HEK293T (cell line): ENCODE measurements around the gene KCND3.

Experiments
- CTCF ChIA-PET: fragments of 350-600 bp; formaldehyde crosslinking; extraction: SDS; loops from one replicate; lab custom pipeline; 2021; ENCODE audit warnings: antibody characterized with exemption, inconsistent platforms; lab: Yijun Ruan, JAX
- POLR2A ChIA-PET: fragments of 350-600 bp; formaldehyde crosslinking; extraction: SDS; loops from one replicate; lab custom pipeline; 2020; ENCODE audit warnings: antibody characterized with exemption, inconsistent platforms; lab: Yijun Ruan, JAX
- DNase-seq: peaks from one replicate; pipeline ENCODE4 v3.0.0; 2012; ENCODE audit warnings: mixed read lengths; ENCODE audit errors: extremely low spot score
- ARNT ChIP-seq: fragments of 450-650 bp; IDR thresholded peaks from 2 replicates; pipeline ENCODE4 v1.6.1; 2017; ENCODE audit warnings: mild to moderate bottlenecking
- BHLHE40 ChIP-seq: fragments of 450-650 bp; IDR thresholded peaks from 2 replicates; pipeline ENCODE4 v1.6.1; 2016; ENCODE audit warnings: mild to moderate bottlenecking, moderate library complexity, borderline replicate concordance
- CTBP1 ChIP-seq: fragments of 450-650 bp; IDR thresholded peaks from 2 replicates; pipeline ENCODE4 v1.6.1; 2016; ENCODE audit warnings: borderline replicate concordance
- ELF4 ChIP-seq: fragments of 450-650 bp; IDR thresholded peaks from 2 replicates; pipeline ENCODE4 v1.6.1; 2017; ENCODE audit warnings: antibody characterized with exemption
- FOXA1 ChIP-seq: fragments of 450-650 bp; IDR thresholded peaks from 2 replicates; pipeline ENCODE4 v1.6.1; 2016; ENCODE audit warnings: mild to moderate bottlenecking
- FOXK2 ChIP-seq: fragments of 450-650 bp; IDR thresholded peaks from 2 replicates; pipeline ENCODE4 v1.6.1; 2016; ENCODE audit warnings: mild to moderate bottlenecking
- FOXM1 ChIP-seq: fragments of 450-650 bp; IDR thresholded peaks from 2 replicates; pipeline ENCODE4 v1.6.1; 2017; ENCODE audit warnings: mild to moderate bottlenecking, borderline replicate concordance
- HDGF ChIP-seq: fragments of 450-650 bp; IDR thresholded peaks from 2 replicates; pipeline ENCODE4 v1.6.1; 2017; ENCODE audit warnings: antibody characterized with exemption, borderline replicate concordance
- L3MBTL2 ChIP-seq: fragments of 450-650 bp; conservative IDR thresholded peaks from 2 replicates; pipeline ENCODE4 v1.6.1; 2016; ENCODE audit warnings: mild to moderate bottlenecking
- LEF1 ChIP-seq: fragments of 450-650 bp; IDR thresholded peaks from 2 replicates; pipeline ENCODE4 v1.6.1; 2017; ENCODE audit warnings: mild to moderate bottlenecking, borderline replicate concordance
- NFRKB ChIP-seq: fragments of 450-650 bp; IDR thresholded peaks from 2 replicates; pipeline ENCODE4 v1.6.1; 2016; ENCODE audit warnings: mild to moderate bottlenecking, moderate library complexity
- SP1 ChIP-seq: fragments of 450-650 bp; IDR thresholded peaks from 2 replicates; pipeline ENCODE4 v1.6.1; 2017
- SUZ12 ChIP-seq: fragments of 450-650 bp; IDR thresholded peaks from 2 replicates; pipeline ENCODE4 v1.6.1; 2016; ENCODE audit warnings: mild to moderate bottlenecking
- TARDBP ChIP-seq: fragments of 450-650 bp; IDR thresholded peaks from 2 replicates; pipeline ENCODE4 v1.6.1; 2016
- ZNF384 ChIP-seq: fragments of 450-650 bp; IDR thresholded peaks from 2 replicates; pipeline ENCODE4 v1.6.1; 2016
- TF ChIP-seq, protein P1 (sequence below): fragments of 450-650 bp; IDR thresholded peaks from 2 replicates; pipeline ENCODE4 v1.6.1; 2016

Gene KCND3

DNA sequence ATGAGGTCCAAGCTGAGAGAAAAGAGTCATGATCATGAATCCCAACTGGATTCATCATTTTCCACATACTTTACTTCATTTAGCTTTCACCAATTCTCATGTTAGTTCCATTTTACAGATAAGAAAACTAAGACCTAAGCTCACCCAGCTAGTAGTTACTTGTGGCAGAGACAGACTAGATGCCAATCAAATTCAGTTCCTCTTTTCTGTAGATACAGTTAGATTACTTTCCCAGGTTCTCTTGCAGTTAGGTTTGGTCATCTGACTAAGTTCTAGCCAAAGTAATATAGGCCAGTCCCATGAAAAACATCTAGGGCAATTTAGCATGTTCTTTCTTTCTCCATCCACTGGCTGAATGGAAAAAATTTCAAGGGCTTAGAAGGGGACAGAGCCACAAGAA is 8.9 kb upstream of the KCND3 start:
- CTCF ChIA-PET, result no interaction called here
- no peak for DNase-seq
- TF ChIP-seq, protein P1, sequence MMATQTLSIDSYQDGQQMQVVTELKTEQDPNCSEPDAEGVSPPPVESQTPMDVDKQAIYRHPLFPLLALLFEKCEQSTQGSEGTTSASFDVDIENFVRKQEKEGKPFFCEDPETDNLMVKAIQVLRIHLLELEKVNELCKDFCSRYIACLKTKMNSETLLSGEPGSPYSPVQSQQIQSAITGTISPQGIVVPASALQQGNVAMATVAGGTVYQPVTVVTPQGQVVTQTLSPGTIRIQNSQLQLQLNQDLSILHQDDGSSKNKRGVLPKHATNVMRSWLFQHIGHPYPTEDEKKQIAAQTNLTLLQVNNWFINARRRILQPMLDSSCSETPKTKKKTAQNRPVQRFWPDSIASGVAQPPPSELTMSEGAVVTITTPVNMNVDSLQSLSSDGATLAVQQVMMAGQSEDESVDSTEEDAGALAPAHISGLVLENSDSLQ, result no peak
- TF ChIP-seq CTBP1, result no peak
- no peak for TF ChIP-seq LEF1
- no peak for TF ChIP-seq FOXM1
- TF ChIP-seq L3MBTL2, result no peak
- TF ChIP-seq TARDBP, result no peak
- no peak for TF ChIP-seq FOXA1
- POLR2A ChIA-PET, result no interaction called here

DNA sequence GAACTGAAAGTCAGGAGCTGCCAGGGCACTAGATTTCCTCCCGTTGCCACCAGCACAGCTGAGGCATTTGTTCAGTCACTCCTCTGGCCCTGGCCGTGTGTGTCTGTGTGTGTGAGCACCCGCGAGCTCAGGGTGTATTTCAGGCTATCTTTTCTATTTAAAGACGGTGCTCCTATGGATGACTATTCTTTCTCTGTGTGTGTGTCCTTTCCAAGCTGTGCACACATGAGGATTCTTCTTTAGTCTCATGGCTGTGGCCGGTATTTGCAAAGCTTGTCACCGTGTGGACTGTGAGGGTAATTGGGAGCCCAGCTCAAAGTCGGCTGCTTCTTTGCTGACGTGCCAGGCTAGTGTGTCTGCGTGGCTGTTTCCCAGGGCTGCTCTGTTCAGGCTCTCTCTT is 3.0 kb upstream of the KCND3 start:
- CTCF ChIA-PET, result interaction anchor here (0.8 to 1.4 kb wide), 4 partner anchors 9 to 1622 kb away, joined by 3 to 4 read pairs (median 3); no protein-coding TSS in a partner anchor
- POLR2A ChIA-PET, result no interaction called here
- TF ChIP-seq FOXM1, result no peak
- no peak for TF ChIP-seq SP1
- TF ChIP-seq FOXK2, result no peak
- no peak for TF ChIP-seq BHLHE40
- TF ChIP-seq CTBP1, result no peak
- no peak for TF ChIP-seq SUZ12
- TF ChIP-seq, protein P1, result no peak
- no peak for TF ChIP-seq ELF4
- no peak for TF ChIP-seq ZNF384
- TF ChIP-seq NFRKB, result no peak
- no peak for TF ChIP-seq ARNT
- no peak for TF ChIP-seq TARDBP
- TF ChIP-seq HDGF, result no peak
- no peak for TF ChIP-seq L3MBTL2
- TF ChIP-seq FOXA1, result no peak
- TF ChIP-seq LEF1, result no peak
- DNase-seq, result no peak

DNA sequence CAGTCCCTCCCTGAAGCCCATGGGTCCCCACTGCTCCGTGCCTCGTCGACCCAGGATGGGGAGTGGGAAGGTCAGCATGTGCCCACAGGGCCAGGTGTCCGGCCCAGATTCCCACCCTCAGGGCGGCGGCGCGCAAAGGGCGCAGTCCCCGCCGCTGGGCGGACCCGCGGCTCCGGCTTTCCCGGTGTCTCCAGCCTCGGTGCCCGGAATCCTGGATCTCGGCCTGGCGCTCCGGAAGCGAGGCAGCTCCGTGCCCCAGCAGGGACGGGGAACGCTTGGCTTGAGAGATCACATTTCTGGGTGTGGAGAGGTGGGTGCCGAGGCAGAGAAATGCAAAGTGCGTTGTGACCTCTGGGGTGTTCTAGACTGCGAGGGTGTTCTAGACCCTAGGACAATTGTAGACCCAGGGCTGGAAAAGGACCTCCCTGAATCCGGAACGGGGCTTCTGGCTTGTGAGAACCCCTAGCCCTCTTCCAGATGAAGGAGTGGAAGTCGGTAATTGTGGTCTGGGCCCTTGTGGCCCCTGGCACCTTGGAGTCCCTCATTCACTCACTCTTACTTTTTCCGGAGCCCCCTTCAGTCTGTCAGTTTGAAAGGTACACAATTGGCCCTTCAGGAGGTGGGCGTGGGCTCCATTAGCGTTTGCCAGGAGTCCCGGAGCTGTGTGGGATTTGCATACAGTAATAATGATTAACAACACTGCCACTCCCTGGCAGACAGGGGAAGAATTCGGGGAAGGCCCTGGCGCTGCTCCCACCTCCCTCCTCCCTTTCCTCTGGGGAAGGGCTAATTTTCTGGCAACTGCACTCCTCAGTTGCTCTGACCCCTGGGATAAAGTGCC is 1.6 kb upstream of the KCND3 start:
- DNase-seq, result peak; percentile 80
- CTCF ChIA-PET, result interaction anchor here (0.6 to 1.4 kb wide), 2 partner anchors 24 to 53 kb away, joined by 3 to 4 read pairs; no protein-coding TSS in a partner anchor
- POLR2A ChIA-PET, result no interaction called here
- TF ChIP-seq, protein P1, result peak; percentile 84
- TF ChIP-seq L3MBTL2, result no peak

DNA sequence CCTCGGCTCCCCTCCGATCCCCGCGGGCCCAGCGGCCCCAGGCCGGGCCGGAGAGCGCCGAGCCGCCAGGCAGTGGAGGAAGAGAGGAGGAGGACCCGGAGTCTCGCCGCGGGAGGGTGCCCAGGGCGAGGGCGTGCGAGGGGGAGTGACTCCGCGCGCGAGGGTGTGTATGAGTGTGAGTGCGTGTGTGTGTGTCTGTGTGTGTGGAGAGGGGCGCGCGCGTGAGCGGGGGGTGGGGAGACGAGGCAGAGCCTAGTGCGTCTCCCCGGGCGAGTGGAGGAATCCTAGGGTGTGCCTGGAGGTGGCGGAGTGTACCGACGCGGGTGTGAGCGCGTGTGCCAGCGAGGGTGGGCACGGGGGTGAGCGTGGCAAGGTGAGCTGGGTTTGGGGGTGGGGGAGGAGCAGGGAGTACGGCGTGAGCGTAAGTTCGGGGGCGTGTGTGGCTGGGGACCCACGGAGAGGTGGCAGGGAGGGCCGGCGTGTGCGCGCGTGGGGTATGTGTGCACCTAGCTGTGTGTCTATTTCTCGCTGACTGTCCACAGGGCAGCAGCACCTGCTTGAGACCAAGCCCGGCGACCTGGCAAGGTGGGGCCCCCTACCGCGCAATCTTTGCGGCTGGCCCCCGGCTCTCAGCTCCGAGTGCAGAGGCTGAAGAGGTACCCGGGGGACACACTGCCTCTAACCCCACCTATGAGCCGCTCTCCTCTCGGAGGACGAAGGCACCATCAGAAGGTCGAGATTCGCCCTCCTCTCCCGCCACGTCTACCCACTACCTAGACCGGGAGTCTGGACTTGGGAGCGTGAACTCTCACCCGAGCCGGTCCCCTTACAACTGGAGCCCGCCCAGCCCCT is 784 bp upstream of the KCND3 start:
- TF ChIP-seq TARDBP, result no peak
- no peak for TF ChIP-seq NFRKB
- no peak for TF ChIP-seq FOXM1
- no peak for TF ChIP-seq CTBP1
- TF ChIP-seq HDGF, result no peak
- no peak for TF ChIP-seq ZNF384
- TF ChIP-seq BHLHE40, result no peak
- TF ChIP-seq LEF1, result no peak
- TF ChIP-seq ARNT, result no peak
- ChIA-PET POLR2A (no interaction called here), CTCF (interaction anchor here (0.6 kb wide), 1 partner anchor 52 kb away, joined by 3 read pairs; no protein-coding TSS in a partner anchor)
- peak; percentile 42 for DNase-seq

DNA sequence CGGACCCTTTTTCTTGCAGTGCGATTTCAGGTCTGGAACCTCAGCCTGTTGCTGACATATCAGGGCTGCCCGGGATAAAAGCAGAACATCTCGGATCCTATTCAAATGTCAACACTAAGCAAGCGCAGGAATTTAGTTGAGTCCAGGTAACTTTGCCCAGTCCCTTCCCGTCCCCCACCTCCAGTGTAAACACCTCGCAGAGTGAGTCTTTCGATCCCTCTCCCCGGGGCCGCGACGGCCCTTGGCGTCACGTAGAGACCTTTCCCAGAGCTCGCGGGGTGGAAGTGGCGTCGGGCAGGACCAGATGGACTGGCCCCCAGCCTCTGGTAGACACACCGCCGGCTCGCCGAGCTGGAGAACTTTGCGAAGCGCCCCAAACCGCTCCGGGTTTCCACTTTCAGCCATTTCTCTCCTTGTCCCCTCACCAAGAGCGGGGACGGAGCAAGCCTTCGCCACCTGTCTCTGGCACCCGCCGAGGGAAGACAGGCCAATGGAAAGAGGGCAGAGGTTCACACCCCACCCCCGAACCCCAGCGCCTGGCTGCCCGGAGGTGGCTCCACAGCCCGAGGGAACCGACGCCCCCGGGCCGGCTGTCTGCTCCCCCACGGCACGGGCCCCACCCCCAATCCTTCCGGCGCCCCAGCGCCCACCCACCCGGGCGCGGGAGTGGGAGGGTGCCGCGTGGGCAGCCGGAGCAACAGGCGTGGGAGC is 570 bp downstream of the KCND3 start:
- ChIA-PET POLR2A (no interaction called here), CTCF (no interaction called here)
- no peak for DNase-seq
- TF ChIP-seq L3MBTL2, result no peak
- no peak for TF ChIP-seq SUZ12
- no peak for TF ChIP-seq SP1
- no peak for TF ChIP-seq FOXA1
- no peak for TF ChIP-seq BHLHE40
- TF ChIP-seq ELF4, result no peak
- TF ChIP-seq, protein P1, result no peak
- no peak for TF ChIP-seq FOXM1
- TF ChIP-seq HDGF, result no peak
